Caki2 (cell line): ENCODE data around the gene IL1RN. TPM values are rescaled to one million over a fixed set of nuclear protein-coding genes. Genes with fewer than 3 reads are reported as not detected.

Experiments used
- DNase-seq: peaks from one replicate; pipeline ENCODE4 v3.0.0-alpha.2; 2015; ENCODE audit warnings: low read depth
- in situ Hi-C: cut with HindIII; loops from 2 replicates; pipeline ENCODE4 v1.10.0; 2016; ENCODE audit warnings: low sequenced_read_pairs, low pct_unique_long_range_greater_than_20kb, mixed read lengths
- total RNA-seq: library from RNA; depleted of rRNA; stranded (reverse); fragments of >200 nt; shearing (Covaris generic); gene quantifications from 2 replicates; pipeline ENCODE4 v1.2.3, GENCODE V29; 2014; ENCODE audit warnings: low replicate concordance

IL1RN gene
- total RNA-seq, 1 experiment from 2014 or later = 2.6 TPM

GRCh38 chr2:113162869-113163268, 35.5 kb downstream of the IL1RN start:
- in situ Hi-C loops = no loop called here
- DNase-seq = no peak

GRCh38 chr2:113164215-113164929, 37.0 kb downstream of the IL1RN start:
- no peak for DNase-seq
- in situ Hi-C loops = no loop called here

GRCh38 chr2:113164930-113165585, 37.7 kb downstream of the IL1RN start:
- in situ Hi-C loops = no loop called here
- no peak for DNase-seq

GRCh38 chr2:113166187-113166645, 38.8 kb downstream of the IL1RN start:
- in situ Hi-C loops = no loop called here
- no peak for DNase-seq

- DNase-seq = no peak
- in situ Hi-C loops = no loop called here
Observed at GRCh38 chr2:113167115-113167932, 39.9 kb downstream of the IL1RN start.

GRCh38 chr2:113167962-113168340, 40.6 kb downstream of the IL1RN start:
- DNase-seq = no peak
- in situ Hi-C loops = no loop called here

GRCh38 chr2:113169002-113169530, 41.7 kb downstream of the IL1RN start:
- in situ Hi-C loops = no loop called here

GRCh38 chr2:113169586-113169985, 42.2 kb downstream of the IL1RN start:
- no peak for DNase-seq
- in situ Hi-C loops = no loop called here

More at GRCh38 chr2:113169002-113169530, 41.7 kb downstream of the IL1RN start:
- DNase-seq = no peak

- no peak for DNase-seq
- in situ Hi-C loops = no loop called here
Observed at GRCh38 chr2:113171334-113172075, 44.1 kb downstream of the IL1RN start.

- in situ Hi-C loops = no loop called here
- no peak for DNase-seq
Observed at GRCh38 chr2:113172721-113173541, 45.5 kb downstream of the IL1RN start.

- no peak for DNase-seq
- in situ Hi-C loops = no loop called here
Observed at GRCh38 chr2:113173542-113174375, 46.4 kb downstream of the IL1RN start, which contains the start of gene PSD4. PSD4 (plus strand) TSS chr2:113173971; CDS start chr2:113182457, 8,486 bp downstream.

GRCh38 chr2:113174376-113174750, 47.0 kb downstream of the IL1RN start:
- DNase-seq = no peak
- in situ Hi-C loops = no loop called here

- no peak for DNase-seq
- in situ Hi-C loops = no loop called here
Observed at GRCh38 chr2:113175042-113175628, 47.7 kb downstream of the IL1RN start.

- in situ Hi-C loops = no loop called here
- no peak for DNase-seq
Observed at GRCh38 chr2:113175736-113176695, 48.6 kb downstream of the IL1RN start.

GRCh38 chr2:113176696-113177355, 49.4 kb downstream of the IL1RN start:
- in situ Hi-C loops = no loop called here
- DNase-seq = no peak
